ENCODE data around the gene NOP16.

The NOP16 gene, protein sequence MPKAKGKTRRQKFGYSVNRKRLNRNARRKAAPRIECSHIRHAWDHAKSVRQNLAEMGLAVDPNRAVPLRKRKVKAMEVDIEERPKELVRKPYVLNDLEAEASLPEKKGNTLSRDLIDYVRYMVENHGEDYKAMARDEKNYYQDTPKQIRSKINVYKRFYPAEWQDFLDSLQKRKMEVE

DNA sequence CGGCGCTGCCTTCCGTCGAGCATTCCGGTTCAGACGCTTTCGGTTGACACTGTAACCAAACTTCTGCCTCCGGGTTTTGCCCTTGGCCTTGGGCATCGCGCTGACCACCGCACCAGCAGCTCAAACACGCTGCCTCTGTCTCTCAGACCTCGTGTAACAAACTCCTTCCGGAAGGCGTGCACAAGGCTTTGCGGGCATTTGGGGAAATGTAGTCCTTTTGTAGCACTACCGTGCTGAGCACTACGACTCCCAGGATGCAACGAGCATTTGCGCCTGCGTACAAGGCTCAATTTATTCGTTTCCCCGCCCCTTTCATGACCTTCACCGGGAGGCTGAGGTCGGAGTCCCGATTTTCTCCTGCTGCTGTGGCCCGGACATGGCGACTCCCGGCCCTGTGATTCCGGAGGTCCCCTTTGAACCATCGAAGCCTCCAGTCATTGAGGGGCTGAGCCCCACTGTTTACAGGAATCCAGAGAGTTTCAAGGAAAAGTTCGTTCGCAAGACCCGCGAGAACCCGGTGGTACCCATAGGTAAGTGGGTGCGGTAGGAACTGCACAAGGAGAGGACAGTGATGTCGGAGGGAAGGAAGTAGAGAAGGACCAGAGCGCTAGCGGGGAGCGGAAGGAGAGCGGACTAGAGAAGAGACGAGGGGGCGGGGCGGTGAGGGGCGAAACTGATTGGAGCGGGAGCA is at the start of gene NOP16, which contains the start of gene HIGD2A:
Gene NOP16 (minus strand): TSS at position 155 of the 691 bp plus-strand sequence. CDS start 59 bp downstream, at position 96.
Gene HIGD2A (plus strand): TSS at position 308 of the 691 bp plus-strand sequence. CDS start 69 bp downstream, at position 377.
- DNase-seq (ENCODE audit: low spot score) = peak; percentile 95
- Mint-ChIP-seq H3K27ac (peak within 1 kb of the TSS; percentile 99), H3K36me3 (ENCODE audit: low read depth) (peaks cover 49% of the 10 kb centered on the region), H3K4me3 (peak within 1 kb of the TSS; percentile 92), H3K4me1 (ENCODE audit: low read depth) (peaks cover 23% of the 10 kb centered on the region), H3K27me3 (ENCODE audit: low read depth) (no peaks in the 10 kb centered on the region), H3K9me3 (no peaks in the 10 kb centered on the region)

DNA sequence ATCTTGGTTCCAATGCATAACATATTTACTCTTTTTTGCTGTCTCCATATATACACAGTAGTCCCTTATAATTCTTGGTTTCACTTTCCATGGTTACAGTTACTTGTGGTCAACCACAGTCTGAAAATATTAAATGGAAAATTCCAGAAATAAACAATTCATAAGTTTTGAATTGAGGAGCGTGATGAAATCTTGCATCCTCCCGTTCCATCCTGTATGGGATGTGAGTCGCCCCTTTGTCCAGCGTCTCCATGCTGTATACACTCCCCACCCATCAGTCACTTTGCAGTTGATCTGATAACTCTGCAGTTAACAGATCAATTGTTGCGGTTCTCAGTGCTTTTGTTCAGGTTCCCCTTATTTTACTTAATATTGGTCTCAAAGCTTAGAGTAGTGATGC is 48.3 kb upstream of the NOP16 start:
- peaks cover 11% of the 10 kb centered on the region for H3K27me3 Mint-ChIP-seq (ENCODE audit: low read depth)
- peaks cover 17% of the 10 kb centered on the region for H3K4me1 Mint-ChIP-seq (ENCODE audit: low read depth)
- peak overlapping the region; percentile 80 for H3K4me3 Mint-ChIP-seq
- peak overlapping the region; percentile 85 for H3K27ac Mint-ChIP-seq
- no peaks in the 10 kb centered on the region for H3K9me3 Mint-ChIP-seq
- no peak for DNase-seq (ENCODE audit: low spot score)
- no peaks in the 10 kb centered on the region for H3K36me3 Mint-ChIP-seq (ENCODE audit: low read depth)

DNA sequence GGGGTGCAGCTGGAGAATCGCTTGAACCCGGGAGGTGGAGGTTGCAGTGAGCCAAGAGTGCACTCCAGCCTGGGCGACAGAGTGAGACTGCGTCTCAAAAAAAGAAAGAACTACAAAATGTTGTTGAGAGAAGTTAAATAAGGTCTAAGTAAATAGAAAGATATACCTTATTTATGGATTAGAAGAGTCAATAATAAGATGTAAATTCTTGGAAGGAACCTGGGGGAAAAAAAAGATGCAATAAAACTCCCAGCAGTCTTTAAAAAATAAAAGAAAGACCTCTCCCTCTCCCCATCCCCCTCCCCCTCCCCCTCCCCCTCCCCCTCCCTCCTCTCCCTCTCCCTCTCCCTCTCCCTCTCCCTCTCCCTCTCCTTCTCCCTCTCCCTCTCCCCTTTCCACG is 44.3 kb upstream of the NOP16 start:
- Mint-ChIP-seq H3K9me3 (no peaks in the 10 kb centered on the region), H3K27me3 (ENCODE audit: low read depth) (peaks cover 11% of the 10 kb centered on the region), H3K4me3 (no peak overlapping the region)

DNA sequence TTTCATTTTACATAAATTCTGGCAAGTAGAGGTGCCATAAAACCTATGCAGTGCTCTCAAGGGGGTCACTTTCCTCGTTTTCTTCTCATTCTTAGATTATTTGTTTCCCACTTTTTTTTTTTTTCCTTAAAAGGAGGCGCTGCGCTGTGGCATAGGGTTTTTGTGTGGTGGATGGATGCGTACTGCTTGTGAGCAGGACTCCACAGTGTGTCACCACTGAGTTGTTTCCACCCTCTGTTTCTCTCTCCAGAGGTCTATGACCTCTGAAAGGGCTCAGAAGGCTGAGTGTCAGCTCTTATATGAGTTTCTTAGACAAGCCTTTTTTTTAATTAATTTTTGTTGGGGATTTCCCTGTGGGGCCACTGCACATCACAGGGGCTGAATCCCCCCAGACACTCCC is 41.6 kb upstream of the NOP16 start:
- Mint-ChIP-seq H3K27ac (no peak overlapping the region), H3K27me3 (ENCODE audit: low read depth) (peaks cover 15% of the 10 kb centered on the region), H3K9me3 (peaks cover 6% of the 10 kb centered on the region), H3K36me3 (ENCODE audit: low read depth) (peaks cover 3% of the 10 kb centered on the region), H3K4me3 (no peak overlapping the region), H3K4me1 (ENCODE audit: low read depth) (peaks cover 7% of the 10 kb centered on the region)
- no peak for DNase-seq (ENCODE audit: low spot score)

More for the DNA sequence above, 44.3 kb upstream of the NOP16 start:
- Mint-ChIP-seq H3K36me3 (ENCODE audit: low read depth) (peaks cover 3% of the 10 kb centered on the region), H3K27ac (no peak overlapping the region), H3K4me1 (ENCODE audit: low read depth) (peaks cover 18% of the 10 kb centered on the region)
- no peak for DNase-seq (ENCODE audit: low spot score)

DNA sequence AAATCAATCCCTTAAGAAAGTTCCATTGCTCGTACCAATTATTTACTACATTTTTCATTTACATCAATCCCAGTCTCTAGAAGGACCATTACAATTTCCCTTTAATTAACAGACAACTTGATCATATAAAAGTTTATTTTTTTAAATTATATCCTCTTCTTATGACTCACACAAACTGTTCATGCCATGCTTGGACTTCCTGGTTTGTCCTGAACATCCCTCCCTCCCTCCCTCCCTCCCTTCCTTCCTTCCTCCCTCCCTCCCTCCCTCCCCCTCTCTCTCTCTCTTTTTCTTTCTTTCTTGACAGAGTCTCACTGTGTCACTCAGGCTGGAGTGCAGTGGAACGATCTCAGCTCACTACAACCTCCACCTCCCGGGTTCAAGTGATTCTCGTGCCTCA is 39.6 kb upstream of the NOP16 start:
- DNase-seq (ENCODE audit: low spot score) = no peak
- Mint-ChIP-seq H3K36me3 (ENCODE audit: low read depth) (peaks cover 3% of the 10 kb centered on the region), H3K27me3 (ENCODE audit: low read depth) (peaks cover 15% of the 10 kb centered on the region), H3K9me3 (peaks cover 6% of the 10 kb centered on the region), H3K4me3 (no peak overlapping the region), H3K27ac (no peak overlapping the region), H3K4me1 (ENCODE audit: low read depth) (peaks cover 7% of the 10 kb centered on the region)

DNA sequence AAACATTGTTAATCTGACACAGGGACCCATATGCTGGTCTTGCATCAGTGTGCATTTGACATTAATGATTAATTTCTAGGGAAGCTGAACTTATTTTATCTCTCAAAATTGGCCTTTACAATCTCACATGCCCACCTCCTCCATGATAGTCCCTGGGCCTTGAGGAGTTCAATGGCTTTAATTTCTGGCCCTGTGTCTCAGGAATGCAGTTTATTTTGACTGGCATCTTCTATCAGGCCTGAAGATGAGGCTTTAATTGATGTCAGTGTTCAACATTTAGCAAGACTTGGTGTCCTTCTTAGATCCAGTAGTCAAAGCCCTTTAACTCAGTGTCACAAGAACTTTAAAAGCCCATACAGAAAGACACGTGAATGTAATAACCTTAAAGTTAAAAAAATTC is 38.5 kb upstream of the NOP16 start:
- no peak overlapping the region for H3K4me3 Mint-ChIP-seq
- no peak for DNase-seq (ENCODE audit: low spot score)
- no peak overlapping the region for H3K27ac Mint-ChIP-seq
- peaks cover 6% of the 10 kb centered on the region for H3K9me3 Mint-ChIP-seq
- peaks cover 20% of the 10 kb centered on the region for H3K27me3 Mint-ChIP-seq (ENCODE audit: low read depth)
- H3K36me3 Mint-ChIP-seq (ENCODE audit: low read depth) = peaks cover 3% of the 10 kb centered on the region
- H3K4me1 Mint-ChIP-seq (ENCODE audit: low read depth) = peaks cover 7% of the 10 kb centered on the region

DNA sequence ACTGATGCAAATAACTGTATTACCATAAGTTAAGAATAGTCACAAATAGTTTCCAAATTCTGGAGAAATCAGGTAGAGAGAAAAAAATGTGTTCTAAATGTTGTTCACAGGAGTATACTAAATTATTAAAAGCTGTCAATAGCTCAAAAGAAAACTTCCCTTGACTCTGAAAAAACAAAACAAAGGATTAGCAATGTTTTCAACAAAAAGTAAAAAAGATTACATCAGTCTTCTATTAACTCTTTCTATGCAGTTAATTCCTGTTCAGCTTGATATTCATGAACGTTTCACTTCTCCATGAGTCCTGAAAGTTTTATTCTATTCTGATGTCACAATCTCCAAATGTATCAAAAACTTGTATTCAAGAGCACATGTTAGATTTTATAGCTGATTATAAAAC is 37.4 kb upstream of the NOP16 start:
- peaks cover 7% of the 10 kb centered on the region for H3K4me1 Mint-ChIP-seq (ENCODE audit: low read depth)
- H3K27ac Mint-ChIP-seq = no peak overlapping the region
- peaks cover 6% of the 10 kb centered on the region for H3K9me3 Mint-ChIP-seq
- H3K36me3 Mint-ChIP-seq (ENCODE audit: low read depth) = peaks cover 3% of the 10 kb centered on the region
- peaks cover 28% of the 10 kb centered on the region for H3K27me3 Mint-ChIP-seq (ENCODE audit: low read depth)
- no peak overlapping the region for H3K4me3 Mint-ChIP-seq
- DNase-seq (ENCODE audit: low spot score) = no peak

DNA sequence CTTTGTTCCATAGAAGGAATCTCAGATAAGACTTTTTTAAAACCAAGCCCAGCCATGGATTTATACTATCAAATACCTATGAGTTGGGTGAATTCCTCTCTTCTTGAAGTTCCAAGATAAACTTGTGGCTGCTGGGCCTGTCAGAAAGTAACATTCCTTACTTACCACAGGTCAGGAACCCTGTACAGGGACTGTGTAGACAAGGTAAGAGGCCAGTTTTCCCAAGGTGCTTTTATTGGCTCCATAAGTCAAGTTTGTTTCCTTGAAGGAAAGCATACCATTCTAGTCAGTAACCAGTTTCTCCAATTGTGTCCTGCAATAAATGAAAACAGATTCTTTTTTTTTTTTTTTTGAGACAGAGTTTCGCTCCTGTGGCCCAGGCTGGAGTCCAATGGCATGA is 36.7 kb upstream of the NOP16 start:
- Mint-ChIP-seq H3K4me3 (no peak overlapping the region), H3K27ac (no peak overlapping the region), H3K27me3 (ENCODE audit: low read depth) (peaks cover 28% of the 10 kb centered on the region), H3K9me3 (peaks cover 6% of the 10 kb centered on the region), H3K4me1 (ENCODE audit: low read depth) (peaks cover 1% of the 10 kb centered on the region), H3K36me3 (ENCODE audit: low read depth) (no peaks in the 10 kb centered on the region)
- no peak for DNase-seq (ENCODE audit: low spot score)

DNA sequence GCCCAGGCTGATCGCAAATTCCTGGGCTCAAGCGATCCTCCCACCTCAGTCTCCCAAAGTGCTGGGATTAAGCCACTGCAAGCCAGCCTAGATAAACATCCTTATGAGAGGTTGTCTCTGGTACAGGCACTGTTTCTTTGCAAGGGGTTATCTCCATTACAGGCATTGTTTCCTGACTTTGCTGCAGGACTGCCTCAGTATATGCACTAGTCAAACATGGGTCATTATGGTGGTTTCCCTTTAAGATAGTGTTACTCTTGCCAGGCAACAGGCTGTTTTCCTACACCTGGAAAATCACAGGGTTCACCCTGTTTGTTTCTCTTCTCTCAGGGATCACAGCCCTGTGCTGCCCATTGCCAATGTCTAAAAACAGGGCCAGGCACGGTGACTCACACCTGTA is 35.8 kb upstream of the NOP16 start:
- H3K36me3 Mint-ChIP-seq (ENCODE audit: low read depth) = no peaks in the 10 kb centered on the region
- peaks cover 1% of the 10 kb centered on the region for H3K4me1 Mint-ChIP-seq (ENCODE audit: low read depth)
- H3K27me3 Mint-ChIP-seq (ENCODE audit: low read depth) = peaks cover 32% of the 10 kb centered on the region
- no peak for DNase-seq (ENCODE audit: low spot score)
- no peak overlapping the region for H3K27ac Mint-ChIP-seq
- H3K9me3 Mint-ChIP-seq = peaks cover 6% of the 10 kb centered on the region
- no peak overlapping the region for H3K4me3 Mint-ChIP-seq

DNA sequence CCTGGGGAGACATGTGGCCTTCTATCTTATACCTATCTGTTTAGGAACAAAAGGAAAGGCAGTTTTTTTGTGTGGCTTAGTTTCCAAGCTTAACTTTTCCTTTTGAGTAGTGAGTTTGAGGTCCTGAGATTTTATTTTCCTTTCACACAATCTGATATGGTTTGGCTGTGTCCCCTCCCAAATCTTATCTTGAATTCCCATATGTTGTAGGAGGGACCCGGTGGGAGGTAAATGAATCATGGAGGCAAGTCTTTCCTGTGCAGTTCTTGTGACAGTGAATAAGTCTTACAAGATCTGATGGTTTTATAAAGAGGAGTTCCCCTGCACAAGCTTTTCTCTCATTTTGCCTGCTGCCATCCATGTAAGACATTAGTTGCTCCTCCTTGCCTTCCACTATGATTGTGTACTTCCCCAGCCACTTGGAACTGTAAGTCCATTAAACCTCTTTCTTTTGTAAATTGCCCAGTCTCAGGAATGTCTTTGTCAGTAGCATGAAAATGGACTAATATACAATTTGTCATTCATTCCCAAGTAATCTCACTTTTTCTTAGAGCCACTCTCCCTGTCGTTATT is 32.7 kb upstream of the NOP16 start:
- Mint-ChIP-seq H3K4me3 (no peak overlapping the region), H3K27me3 (ENCODE audit: low read depth) (peaks cover 28% of the 10 kb centered on the region), H3K9me3 (peaks cover 6% of the 10 kb centered on the region), H3K36me3 (ENCODE audit: low read depth) (no peaks in the 10 kb centered on the region), H3K27ac (no peak overlapping the region), H3K4me1 (ENCODE audit: low read depth) (peaks cover 6% of the 10 kb centered on the region)
- no peak for DNase-seq (ENCODE audit: low spot score)

DNA sequence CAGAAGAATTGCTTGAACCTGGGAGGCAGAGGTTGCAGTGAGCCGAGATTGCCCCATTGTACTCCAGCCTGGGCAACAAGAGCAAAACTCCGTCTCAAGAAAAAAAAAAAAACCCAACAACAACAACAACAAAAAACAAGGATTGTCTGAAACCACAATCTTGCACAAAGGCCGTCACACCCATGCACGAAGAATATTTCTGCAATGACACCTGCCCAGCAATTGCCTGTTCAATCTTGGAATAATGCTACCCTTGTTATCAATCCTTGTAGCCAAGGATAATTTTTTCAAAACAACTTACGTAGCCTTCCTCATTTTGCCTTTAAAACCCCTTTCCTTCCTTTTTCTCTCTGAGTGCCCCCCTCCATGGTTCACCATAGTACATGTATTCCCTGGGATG is 31.7 kb upstream of the NOP16 start:
- Mint-ChIP-seq H3K4me1 (ENCODE audit: low read depth) (peaks cover 11% of the 10 kb centered on the region), H3K27me3 (ENCODE audit: low read depth) (peaks cover 26% of the 10 kb centered on the region), H3K36me3 (ENCODE audit: low read depth) (no peaks in the 10 kb centered on the region), H3K4me3 (no peak overlapping the region), H3K9me3 (no peaks in the 10 kb centered on the region), H3K27ac (no peak overlapping the region)
- DNase-seq (ENCODE audit: low spot score) = no peak

DNA sequence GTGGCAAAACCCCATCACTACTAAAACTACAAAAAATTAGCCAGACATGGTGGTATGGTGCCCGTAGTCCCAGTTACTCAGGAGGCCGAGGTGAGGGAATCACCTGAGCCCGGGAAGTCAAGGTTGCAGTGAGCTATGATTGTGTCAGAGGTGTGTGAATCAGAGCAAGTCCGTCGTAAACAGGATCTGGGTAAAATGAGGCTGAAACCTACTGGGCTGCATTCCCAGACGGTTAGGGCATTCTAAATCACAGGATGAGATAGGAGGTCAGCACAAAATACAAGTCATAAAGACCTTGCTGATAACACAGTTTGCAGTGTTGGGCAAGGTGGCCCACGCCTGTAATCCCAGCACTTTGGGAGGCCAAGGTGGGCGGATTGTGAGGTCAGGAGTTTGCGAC is 29.9 kb upstream of the NOP16 start:
- H3K27ac Mint-ChIP-seq = no peak overlapping the region
- H3K4me3 Mint-ChIP-seq = no peak overlapping the region
- no peak for DNase-seq (ENCODE audit: low spot score)
- no peaks in the 10 kb centered on the region for H3K9me3 Mint-ChIP-seq
- peaks cover 26% of the 10 kb centered on the region for H3K27me3 Mint-ChIP-seq (ENCODE audit: low read depth)
- peaks cover 19% of the 10 kb centered on the region for H3K4me1 Mint-ChIP-seq (ENCODE audit: low read depth)
- H3K36me3 Mint-ChIP-seq (ENCODE audit: low read depth) = no peaks in the 10 kb centered on the region

DNA sequence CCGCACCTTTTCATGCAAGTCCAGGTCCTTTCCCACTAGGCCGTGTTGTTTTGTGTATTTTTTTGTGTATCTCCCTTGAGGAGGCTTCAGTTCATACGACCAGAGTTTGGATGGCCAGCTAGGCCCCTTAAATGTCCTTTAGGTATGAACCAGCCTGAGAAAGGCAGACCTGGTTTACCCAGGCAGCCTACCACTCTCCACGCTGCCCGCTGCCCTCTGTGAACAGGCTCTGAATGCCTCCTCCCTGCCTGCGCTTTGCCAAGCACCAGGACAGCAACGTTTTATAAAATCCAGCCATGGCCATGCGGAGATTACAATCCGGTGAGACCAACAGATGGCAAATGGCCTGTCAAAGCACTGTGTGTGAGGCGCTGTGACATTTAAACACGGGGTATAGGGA is 28.6 kb upstream of the NOP16 start:
- Mint-ChIP-seq H3K36me3 (ENCODE audit: low read depth) (no peaks in the 10 kb centered on the region), H3K27ac (no peak overlapping the region)

More for the DNA sequence above, 28.6 kb upstream of the NOP16 start:
- H3K4me3 Mint-ChIP-seq = peak overlapping the region; percentile 64
- peaks cover 18% of the 10 kb centered on the region for H3K27me3 Mint-ChIP-seq (ENCODE audit: low read depth)
- H3K4me1 Mint-ChIP-seq (ENCODE audit: low read depth) = peaks cover 19% of the 10 kb centered on the region
- no peaks in the 10 kb centered on the region for H3K9me3 Mint-ChIP-seq
- DNase-seq (ENCODE audit: low spot score) = no peak
